Fibroblast of lung (primary cell): ENCODE results near the gene RILPL2. TPM values are rescaled to one million over a fixed set of nuclear protein-coding genes. Genes with fewer than 3 reads are reported as not detected.
"Not testable (repeated sequence)": the region's sequence is repeated elsewhere in the genome, so short reads cannot be mapped to it uniquely, and the experiment has no call there.

ENCODE experiments used
- DNase-seq, 2 donors: peaks; one replicate each; pipeline versions ENCODE4 v3.0.0 to v3.0.0-alpha.2; 2010; ENCODE audit warnings: low read depth in 2 of 2
- H2AFZ ChIP-seq: 2 replicates; pipeline ENCODE4 v1.5.1; 2012; ENCODE audit warnings: low read length, control low read depth, inconsistent platforms
- H3K27ac ChIP-seq: 2 replicates; pipeline ENCODE4 v1.5.1; 2011; ENCODE audit warnings: low read length, control low read depth; ENCODE audit not compliant: insufficient read depth
- H3K27me3 ChIP-seq: 2 replicates; pipeline ENCODE4 v1.5.1; 2011; ENCODE audit warnings: mild to moderate bottlenecking, low read length; ENCODE audit not compliant: control insufficient read depth, insufficient read depth
- H3K36me3 ChIP-seq: 2 replicates; pipeline ENCODE4 v1.5.1; 2011; ENCODE audit warnings: low read length; ENCODE audit not compliant: control insufficient read depth, insufficient read depth
- H3K4me1 ChIP-seq: 2 replicates; pipeline ENCODE4 v1.5.1; 2011; ENCODE audit warnings: low read length; ENCODE audit not compliant: control insufficient read depth, insufficient read depth; ENCODE audit errors: extremely low read depth
- H3K4me2 ChIP-seq: 2 replicates; pipeline ENCODE4 v1.5.1; 2011; ENCODE audit warnings: low read length, control low read depth; ENCODE audit not compliant: insufficient read depth; ENCODE audit errors: extremely low read depth
- H3K4me3 ChIP-seq, 4 experiments: fragments of 200-600 bp in 1 of 4; sonication (generic) in 1 of 4; replicated peaks in 1 of 4; 2 replicates each; pipeline ENCODE4 v1.5.1; 2011 to 2016; ENCODE audit warnings: low read length in 4 of 4, low read depth in 3 of 4, mild to moderate bottlenecking in 3 of 4, control low read depth in 2 of 4, inconsistent platforms in 1 of 4, mixed read lengths in 1 of 4; ENCODE audit not compliant: insufficient read depth in 1 of 4; ENCODE audit errors: control extremely low read depth in 1 of 4
- H3K79me2 ChIP-seq: 2 replicates; pipeline ENCODE4 v1.5.1; 2012; ENCODE audit warnings: mild to moderate bottlenecking, low read length, inconsistent platforms; ENCODE audit not compliant: control insufficient read depth, insufficient read depth
- H3K9ac ChIP-seq: 2 replicates; pipeline ENCODE4 v1.5.1; 2011; ENCODE audit warnings: mild to moderate bottlenecking, low read length, control low read depth; ENCODE audit not compliant: insufficient read depth
- H3K9me3 ChIP-seq: 2 replicates; pipeline ENCODE4 v1.5.1; 2012; ENCODE audit warnings: low read depth, low read length; ENCODE audit not compliant: control insufficient read depth, insufficient read depth
- H4K20me1 ChIP-seq: 2 replicates; pipeline ENCODE4 v1.5.1; 2011; ENCODE audit warnings: low read length; ENCODE audit not compliant: control insufficient read depth, insufficient read depth; ENCODE audit errors: extremely low read depth
- CTCF ChIP-seq, 2 donors: IDR thresholded peaks in 1 of 2; conservative IDR thresholded peaks in 1 of 2; 1 replicate in 1 of 2; 2 replicates in 1 of 2; pipeline ENCODE4 v1.5.1; 2011 to 2012; ENCODE audit warnings: low read length in 2 of 2, control low read depth in 1 of 2, inconsistent platforms in 1 of 2, low read depth in 1 of 2, mild to moderate bottlenecking in 1 of 2
- EZH2 ChIP-seq: IDR thresholded peaks from 2 replicates; pipeline ENCODE4 v1.5.1; 2012; ENCODE audit warnings: low read length, control low read depth, mild to moderate bottlenecking; ENCODE audit errors: missing control alignments
- polyA plus RNA-seq, 2 donors: library from polyadenylated mRNA; depleted of rRNA in 1 of 2; stranded (reverse) in 1 of 2; unstranded in 1 of 2; fragments of >200 nt; gene quantifications; 2 replicates each; pipeline ENCODE4 v1.2.1, GENCODE V29; 2011 to 2012; ENCODE audit warnings: missing spikeins in 1 of 2
- total RNA-seq: library from RNA; depleted of rRNA; stranded (reverse); fragments of >200 nt; gene quantifications from 2 replicates; pipeline ENCODE4 v1.2.1, GENCODE V29; 2014

RILPL2 gene
- total and polyA plus RNA-seq, 2 donors (not counting 1 experiment from before 2014, with no cell fraction given): 3.7 to 4.5 TPM

GRCh38 chr12:123482876-123483275 lies 46.4 kb upstream of the RILPL2 start:
- DNase-seq: no peak
- no peak overlapping the region for H3K9ac ChIP-seq
- no peaks in the 10 kb centered on the region for H3K79me2 ChIP-seq
- no peaks in the 10 kb centered on the region for H3K27me3 ChIP-seq
- TF ChIP-seq EZH2 (no peak), CTCF (conservative IDR thresholded peaks at IDR 0.05 in 1 of 2, IDR thresholded peaks at IDR 0.05 in 1 of 2; ENCODE audit: low read depth in 1 of 2, low read length in 2 of 2) (no peak)
- H3K9me3 ChIP-seq: no peaks in the 10 kb centered on the region
- H3K36me3 ChIP-seq: no peaks in the 10 kb centered on the region
- no peak overlapping the region for H3K4me3 ChIP-seq
- no peak overlapping the region for H3K27ac ChIP-seq
- no peak overlapping the region for H2AFZ ChIP-seq
- no peaks in the 10 kb centered on the region for H4K20me1 ChIP-seq
- no peaks in the 10 kb centered on the region for H3K4me1 ChIP-seq
- no peak overlapping the region for H3K4me2 ChIP-seq

GRCh38 chr12:123481251-123481650 lies 44.8 kb upstream of the RILPL2 start:
- H3K4me2 ChIP-seq, H3K79me2 ChIP-seq, H3K9ac ChIP-seq, DNase-seq, H3K36me3 ChIP-seq, H2AFZ ChIP-seq, H3K4me3 ChIP-seq, H3K9me3 ChIP-seq, H3K27ac ChIP-seq, H3K4me1 ChIP-seq, H4K20me1 ChIP-seq, H3K27me3 ChIP-seq: not testable (repeated sequence)

GRCh38 chr12:123479442-123480180 lies 43.1 kb upstream of the RILPL2 start:
- no peak for TF ChIP-seq CTCF (conservative IDR thresholded peaks at IDR 0.05 in 1 of 2, IDR thresholded peaks at IDR 0.05 in 1 of 2; ENCODE audit: low read depth in 1 of 2, low read length in 2 of 2)
- TF ChIP-seq EZH2: no peak
- no peak overlapping the region for H3K4me2 ChIP-seq

More at GRCh38 chr12:123479442-123480180, 43.1 kb upstream of the RILPL2 start:
- Histone ChIP-seq H3K9ac (no peak overlapping the region), H2AFZ (no peak overlapping the region), H3K4me3 (no peak overlapping the region), H4K20me1 (no peaks in the 10 kb centered on the region), H3K27me3 (no peaks in the 10 kb centered on the region), H3K27ac (no peak overlapping the region), H3K9me3 (no peaks in the 10 kb centered on the region), H3K79me2 (no peaks in the 10 kb centered on the region), H3K36me3 (peaks cover 5% of the 10 kb centered on the region), H3K4me1 (no peaks in the 10 kb centered on the region)
- DNase-seq: no peak
